HEK293 (cell line): ENCODE data around the gene NPTN.

Experiments used
- CTCF ChIP-seq: fragments of 450-650 bp; formaldehyde crosslinking; IDR thresholded peaks from 2 replicates; pipeline ENCODE4 v1.5.1; 2016; ENCODE audit warnings: missing biosample characterization, missing genetic modification characterization
- GLI4 ChIP-seq: fragments of 450-650 bp; formaldehyde crosslinking; IDR thresholded peaks from 2 replicates; pipeline ENCODE4 v1.5.1; 2016; ENCODE audit warnings: missing biosample characterization, missing genetic modification characterization
- OVOL3 ChIP-seq: fragments of 450-650 bp; formaldehyde crosslinking; IDR thresholded peaks from 2 replicates; pipeline ENCODE4 v1.5.1; 2016; ENCODE audit warnings: missing biosample characterization, missing genetic modification characterization
- REST ChIP-seq: fragments of 450-650 bp; formaldehyde crosslinking; IDR thresholded peaks from 2 replicates; pipeline ENCODE4 v1.5.1; 2016; ENCODE audit warnings: missing biosample characterization, missing genetic modification characterization
- ZNF112 ChIP-seq: fragments of 450-650 bp; formaldehyde crosslinking; IDR thresholded peaks from 2 replicates; pipeline ENCODE4 v1.5.0; 2017; ENCODE audit warnings: missing biosample characterization, missing genetic modification characterization
- ZNF24 ChIP-seq: fragments of 450-650 bp; formaldehyde crosslinking; IDR thresholded peaks from 2 replicates; pipeline ENCODE4 v1.5.1; 2016; ENCODE audit warnings: missing biosample characterization, missing genetic modification characterization
- ZNF362 ChIP-seq: fragments of 450-650 bp; formaldehyde crosslinking; IDR thresholded peaks from 2 replicates; pipeline ENCODE4 v1.5.1; 2016; ENCODE audit warnings: missing biosample characterization, missing genetic modification characterization
- ZNF416 ChIP-seq: fragments of 450-650 bp; formaldehyde crosslinking; IDR thresholded peaks from 2 replicates; pipeline ENCODE4 v1.5.1; 2016; ENCODE audit warnings: missing biosample characterization, missing genetic modification characterization
- ZNF548 ChIP-seq: fragments of 450-650 bp; formaldehyde crosslinking; IDR thresholded peaks from 2 replicates; pipeline ENCODE4 v1.5.1; 2016; ENCODE audit warnings: missing biosample characterization, missing genetic modification characterization
- ZNF549 ChIP-seq: fragments of 450-650 bp; IDR thresholded peaks from 2 replicates; pipeline ENCODE4 v1.5.1; 2018; ENCODE audit warnings: missing biosample characterization, missing genetic modification characterization, mild to moderate bottlenecking, inconsistent platforms, moderate library complexity
- ZNF558 ChIP-seq: fragments of 450-650 bp; formaldehyde crosslinking; IDR thresholded peaks from 2 replicates; pipeline ENCODE4 v1.5.1; 2016; ENCODE audit warnings: missing biosample characterization, missing genetic modification characterization
- ZNF629 ChIP-seq: fragments of 450-650 bp; formaldehyde crosslinking; IDR thresholded peaks from 2 replicates; pipeline ENCODE4 v1.5.1; 2017; ENCODE audit warnings: missing biosample characterization, missing genetic modification characterization

GRCh38 chr15:73605759-73606436 lies 27.3 kb downstream of the NPTN start:
- TF ChIP-seq CTCF (no peak), REST (tag by site-specific recombination) (no peak), ZNF548 (no peak), ZNF558 (tag by site-specific recombination) (no peak), OVOL3 (tag by site-specific recombination) (no peak), ZNF629 (no peak), ZNF549 (tag by site-specific recombination) (no peak), ZNF112 (tag by site-specific recombination) (no peak), ZNF362 (no peak), ZNF416 (tag by site-specific recombination) (no peak), GLI4 (tag by site-specific recombination) (no peak), ZNF24 (tag by site-specific recombination) (no peak)
